ACHN (cell line): ENCODE data around the gene COL23A1.

Source experiments
- DNase-seq: peaks from one replicate; pipeline ENCODE4 v3.0.0-alpha.2; 2015
- in situ Hi-C: cut with HindIII; loops from 2 replicates; pipeline ENCODE4 v1.10.0; 2017; ENCODE audit warnings: low sequenced_read_pairs, low pct_ligation_motif_present, low pct_unique_long_range_greater_than_20kb

Gene COL23A1

GRCh38 chr5:178423901-178424809 lies 166.0 kb downstream of the COL23A1 start:
- no peak for DNase-seq
- in situ Hi-C loops, result no loop called here

DNA sequence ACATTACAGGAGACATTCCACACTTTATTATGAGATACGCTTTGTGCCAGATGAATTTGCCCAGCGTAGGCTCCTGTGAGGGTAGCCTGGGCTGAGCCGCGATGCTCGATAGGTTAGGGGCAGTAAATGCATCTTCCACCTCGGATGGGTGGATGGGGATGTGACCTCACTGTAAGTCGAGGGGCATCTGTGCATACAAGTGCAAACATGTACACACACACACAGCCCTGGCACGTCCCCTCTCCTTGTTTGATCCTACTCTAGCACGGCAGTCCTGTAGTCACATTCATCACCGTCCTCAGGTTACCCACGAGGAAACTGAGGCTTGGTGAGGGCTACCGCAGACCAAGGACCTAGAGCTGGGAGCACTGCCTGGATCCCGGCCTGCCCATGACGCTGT lies 166.8 kb downstream of the COL23A1 start:
- in situ Hi-C loops, result no loop called here
- no peak for DNase-seq

DNA sequence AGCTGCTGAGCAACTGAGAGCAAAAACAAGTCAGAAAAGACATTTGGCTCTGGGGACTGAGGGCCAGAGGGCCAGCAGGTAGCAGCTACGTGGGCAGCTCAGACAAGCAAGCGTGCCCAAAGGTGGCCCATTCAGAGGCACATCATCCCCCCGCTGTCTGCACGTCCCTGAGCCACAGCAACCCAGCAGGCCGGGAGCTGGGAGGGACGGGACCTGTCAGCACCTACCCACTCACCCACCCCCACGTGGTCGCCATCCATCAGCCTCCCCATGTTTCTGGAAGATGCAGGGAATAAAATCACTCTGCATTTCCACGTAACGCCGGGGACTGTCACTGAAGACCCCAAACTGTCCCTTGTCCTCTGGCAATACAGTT lies 167.8 kb downstream of the COL23A1 start:
- DNase-seq, result no peak
- in situ Hi-C loops, result no loop called here

GRCh38 chr5:178421699-178422399 lies 168.3 kb downstream of the COL23A1 start:
- DNase-seq, result no peak
- in situ Hi-C loops, result no loop called here

DNA sequence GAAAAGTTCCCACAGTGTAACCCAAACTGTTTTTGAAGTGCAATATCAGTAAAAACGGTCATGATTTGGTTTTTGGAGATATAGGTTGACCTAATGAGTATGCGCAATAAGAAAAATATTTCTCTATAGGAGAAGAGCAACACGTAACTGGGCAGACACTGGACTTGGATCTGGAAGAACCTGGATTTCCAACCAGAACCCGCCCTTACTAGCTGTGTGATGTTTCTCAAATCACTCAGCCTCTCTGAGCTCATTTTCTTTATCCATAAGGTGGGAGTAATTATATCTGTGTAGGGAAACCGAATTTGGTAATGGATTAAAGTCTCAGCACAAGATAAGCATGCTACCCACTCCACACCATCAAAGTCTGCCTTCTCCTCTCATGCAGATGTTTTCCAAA lies 169.1 kb downstream of the COL23A1 start:
- in situ Hi-C loops, result no loop called here
- DNase-seq, result no peak

- in situ Hi-C loops, result no loop called here
- DNase-seq, result no peak
These were observed 169.8 kb downstream of the COL23A1 start for GRCh38 chr5:178420354-178420781.

DNA sequence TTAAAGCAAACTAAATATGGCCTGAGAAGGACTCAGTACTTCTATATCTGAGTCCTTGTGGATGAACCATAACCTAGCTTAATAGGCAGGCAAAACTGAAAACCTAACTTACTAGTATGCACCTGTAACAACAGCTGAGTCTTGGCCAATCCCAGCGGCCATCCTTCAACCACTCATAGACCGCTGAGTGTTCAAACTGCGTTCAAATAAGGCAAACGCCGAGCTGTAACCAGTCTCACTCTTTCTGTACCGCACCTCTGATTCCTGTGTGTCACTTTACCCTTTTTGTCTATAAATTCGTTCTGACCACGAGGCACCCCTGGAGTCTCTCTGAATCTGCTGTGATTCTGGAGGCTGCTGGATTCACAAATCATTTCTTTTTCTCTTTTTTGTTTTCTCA lies 170.5 kb downstream of the COL23A1 start:
- DNase-seq, result no peak
- in situ Hi-C loops, result no loop called here

GRCh38 chr5:178419196-178419595 lies 171.0 kb downstream of the COL23A1 start:
- no peak for DNase-seq
- in situ Hi-C loops, result no loop called here

GRCh38 chr5:178418471-178419010 lies 171.7 kb downstream of the COL23A1 start:
- in situ Hi-C loops, result no loop called here
- DNase-seq, result no peak

DNA sequence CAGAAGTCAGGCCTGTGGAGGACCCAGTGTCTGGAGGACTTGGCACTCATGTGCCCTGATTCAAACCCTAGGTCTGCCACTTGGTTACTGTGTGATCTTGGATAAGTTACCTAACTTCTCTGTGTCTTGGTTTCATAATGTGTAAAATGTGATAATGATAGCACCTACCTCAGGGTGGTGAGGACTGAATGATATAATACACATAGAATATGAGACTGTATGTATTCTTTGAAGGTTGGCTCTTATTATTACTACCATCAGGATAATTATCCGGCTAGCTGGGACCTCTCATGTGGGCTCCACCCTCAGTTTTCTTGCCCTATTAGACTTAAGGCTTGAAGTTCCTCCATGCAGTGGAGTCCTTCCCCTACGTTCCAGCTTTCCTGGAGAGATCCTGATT lies 172.2 kb downstream of the COL23A1 start:
- no peak for DNase-seq
- in situ Hi-C loops, result no loop called here

- in situ Hi-C loops, result no loop called here
- DNase-seq, result no peak
These were observed 172.8 kb downstream of the COL23A1 start for GRCh38 chr5:178417391-178417811.

GRCh38 chr5:178416919-178417318 lies 173.3 kb downstream of the COL23A1 start:
- in situ Hi-C loops, result no loop called here
- DNase-seq, result peak; percentile 30

- DNase-seq, result no peak
- in situ Hi-C loops, result no loop called here
These were observed 173.8 kb downstream of the COL23A1 start for GRCh38 chr5:178416206-178416882.

DNA sequence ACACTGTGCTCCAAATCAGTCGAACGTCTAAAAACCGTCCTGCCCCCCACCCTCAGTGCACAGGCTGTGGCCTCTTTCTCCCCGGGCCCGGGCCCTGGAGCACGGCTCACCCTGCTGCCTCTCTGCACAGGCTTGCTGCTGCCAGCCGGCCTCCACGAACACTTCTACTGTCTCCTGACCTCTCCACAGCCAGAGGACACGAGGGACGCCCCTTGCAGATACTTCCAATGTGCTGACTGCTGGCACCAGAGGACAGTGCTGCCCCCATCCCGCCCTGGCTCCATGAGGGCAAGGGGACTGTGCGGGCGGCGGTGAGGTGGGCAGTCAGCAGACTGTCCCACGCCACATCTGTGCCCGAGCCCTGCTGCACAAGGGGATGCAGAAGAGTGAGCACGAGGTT lies 174.8 kb downstream of the COL23A1 start:
- in situ Hi-C loops, result no loop called here
- no peak for DNase-seq

DNA sequence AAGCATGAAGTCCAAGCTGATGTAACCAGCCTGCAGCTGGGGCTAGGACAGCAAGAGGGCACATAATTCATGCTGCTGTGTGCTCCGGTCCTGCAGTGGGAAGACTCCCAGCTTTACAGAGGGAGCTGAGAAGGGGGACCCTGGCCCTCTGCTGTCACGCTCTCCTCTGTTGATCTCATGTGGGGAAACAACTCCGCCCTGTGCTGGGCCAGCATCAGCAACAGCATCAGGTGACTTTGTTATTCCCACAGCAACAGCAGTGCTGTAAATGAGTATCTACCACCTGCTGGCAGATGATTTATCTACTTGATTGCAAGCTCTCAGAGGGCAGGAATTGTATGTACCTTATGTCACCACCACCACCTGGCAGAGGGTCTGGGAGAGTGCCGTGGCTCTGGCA lies 176.2 kb downstream of the COL23A1 start:
- no peak for DNase-seq

GRCh38 chr5:178411083-178411482 lies 179.1 kb downstream of the COL23A1 start:
- in situ Hi-C loops, result no loop called here
- DNase-seq, result no peak

More for the DNA sequence above, 176.2 kb downstream of the COL23A1 start:
- in situ Hi-C loops, result no loop called here

DNA sequence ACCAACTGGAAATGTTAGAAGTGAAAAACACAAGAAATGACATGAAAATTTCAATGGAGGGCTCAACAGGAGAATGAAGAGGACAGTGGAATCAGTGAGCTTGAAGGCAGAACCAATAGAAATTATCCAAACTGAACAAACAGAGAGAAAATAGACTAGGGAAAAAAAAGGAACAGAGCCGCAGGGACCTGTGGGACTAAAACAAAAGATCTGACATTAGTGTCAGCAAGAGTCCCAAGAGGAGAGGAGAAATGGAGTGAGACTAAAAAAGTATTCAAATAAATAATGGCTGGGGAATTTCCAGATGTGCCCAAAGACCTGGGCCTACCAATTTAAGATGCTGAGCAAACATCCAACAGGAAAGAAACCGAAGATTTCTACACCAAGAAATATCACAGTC lies 182.5 kb downstream of the COL23A1 start:
- DNase-seq, result no peak
- in situ Hi-C loops, result no loop called here

GRCh38 chr5:178404987-178405386 lies 185.2 kb downstream of the COL23A1 start:
- no peak for DNase-seq
- in situ Hi-C loops, result no loop called here

GRCh38 chr5:178403956-178404600 lies 186.1 kb downstream of the COL23A1 start:
- in situ Hi-C loops, result no loop called here
- no peak for DNase-seq
